PFSK-1 (cell line): ENCODE results near the gene MFSD6L.

Experiments used
- FOXP2 ChIP-seq: optimal IDR thresholded peaks from 2 replicates; pipeline ENCODE3; 2011; ENCODE audit warnings: borderline replicate concordance, control low read depth, inconsistent platforms; ENCODE audit not compliant: insufficient read depth; ENCODE audit errors: extremely low read length, extremely low read depth
- POLR2AphosphoS5 ChIP-seq: IDR thresholded peaks from 2 replicates; pipeline ENCODE4 v1.6.1; 2012; ENCODE audit warnings: low read depth, mild to moderate bottlenecking, control low read depth, low read length, moderate library complexity
- SIN3A ChIP-seq: IDR thresholded peaks from 2 replicates; pipeline ENCODE4 v1.6.1; 2012; ENCODE audit warnings: mild to moderate bottlenecking, low read length, moderate library complexity, borderline replicate concordance; ENCODE audit not compliant: insufficient read depth
- TAF1 ChIP-seq: IDR thresholded peaks from 2 replicates; pipeline ENCODE4 v1.6.1; 2012; ENCODE audit warnings: low read length, control low read depth, borderline replicate concordance; ENCODE audit not compliant: insufficient read depth
- TF ChIP-seq, protein P1 (sequence below), 2 experiments: IDR thresholded peaks; 2 replicates each; pipeline versions ENCODE4 v1.6.1 to v1.8.0; 2011 to 2012; ENCODE audit warnings: low read depth in 2 of 2, low read length in 2 of 2, control low read depth in 1 of 2, inconsistent platforms in 1 of 2, mild to moderate bottlenecking in 1 of 2, moderate library complexity in 1 of 2; ENCODE audit not compliant: insufficient read depth in 1 of 2

DNA sequence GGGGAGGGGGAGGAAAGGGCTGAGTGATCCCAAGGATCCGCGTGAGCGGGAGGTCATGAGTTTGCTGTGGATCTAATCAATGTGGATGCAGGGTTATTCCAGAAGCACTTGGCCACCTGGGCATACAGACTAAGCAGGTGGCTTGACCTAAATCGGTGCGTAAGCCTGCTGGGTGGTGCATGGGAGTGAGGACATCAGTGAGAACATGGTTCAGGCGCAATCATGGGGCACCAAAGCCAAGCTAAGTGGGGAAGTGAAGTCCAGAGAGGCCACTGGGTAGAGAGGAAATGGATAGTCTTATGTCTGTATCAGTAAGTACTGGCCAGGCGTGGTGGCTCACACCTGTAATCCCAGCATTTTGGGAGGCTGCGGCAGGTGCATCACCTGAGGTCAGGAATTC is 18.9 kb upstream of the MFSD6L start:
- TF ChIP-seq POLR2AphosphoS5 (no peak), TAF1 (no peak), FOXP2 (no peak), SIN3A (no peak)
- TF ChIP-seq, protein P1, sequence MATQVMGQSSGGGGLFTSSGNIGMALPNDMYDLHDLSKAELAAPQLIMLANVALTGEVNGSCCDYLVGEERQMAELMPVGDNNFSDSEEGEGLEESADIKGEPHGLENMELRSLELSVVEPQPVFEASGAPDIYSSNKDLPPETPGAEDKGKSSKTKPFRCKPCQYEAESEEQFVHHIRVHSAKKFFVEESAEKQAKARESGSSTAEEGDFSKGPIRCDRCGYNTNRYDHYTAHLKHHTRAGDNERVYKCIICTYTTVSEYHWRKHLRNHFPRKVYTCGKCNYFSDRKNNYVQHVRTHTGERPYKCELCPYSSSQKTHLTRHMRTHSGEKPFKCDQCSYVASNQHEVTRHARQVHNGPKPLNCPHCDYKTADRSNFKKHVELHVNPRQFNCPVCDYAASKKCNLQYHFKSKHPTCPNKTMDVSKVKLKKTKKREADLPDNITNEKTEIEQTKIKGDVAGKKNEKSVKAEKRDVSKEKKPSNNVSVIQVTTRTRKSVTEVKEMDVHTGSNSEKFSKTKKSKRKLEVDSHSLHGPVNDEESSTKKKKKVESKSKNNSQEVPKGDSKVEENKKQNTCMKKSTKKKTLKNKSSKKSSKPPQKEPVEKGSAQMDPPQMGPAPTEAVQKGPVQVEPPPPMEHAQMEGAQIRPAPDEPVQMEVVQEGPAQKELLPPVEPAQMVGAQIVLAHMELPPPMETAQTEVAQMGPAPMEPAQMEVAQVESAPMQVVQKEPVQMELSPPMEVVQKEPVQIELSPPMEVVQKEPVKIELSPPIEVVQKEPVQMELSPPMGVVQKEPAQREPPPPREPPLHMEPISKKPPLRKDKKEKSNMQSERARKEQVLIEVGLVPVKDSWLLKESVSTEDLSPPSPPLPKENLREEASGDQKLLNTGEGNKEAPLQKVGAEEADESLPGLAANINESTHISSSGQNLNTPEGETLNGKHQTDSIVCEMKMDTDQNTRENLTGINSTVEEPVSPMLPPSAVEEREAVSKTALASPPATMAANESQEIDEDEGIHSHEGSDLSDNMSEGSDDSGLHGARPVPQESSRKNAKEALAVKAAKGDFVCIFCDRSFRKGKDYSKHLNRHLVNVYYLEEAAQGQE (IDR thresholded peaks at IDR 0.05; ENCODE audit: insufficient read depth in 1 of 2, low read depth in 2 of 2, low read length in 2 of 2): no peak
